Esophagus squamous epithelium (tissue), 4 donors: ENCODE data around the gene RNF10.

Experiments
- POLR2A ChIP-seq, 4 donors: fragments of 450-650 bp; IDR thresholded peaks; one replicate each; pipeline ENCODE4 v1.6.1; 2017; ENCODE audit warnings: antibody characterized with exemption in 4 of 4, mild to moderate bottlenecking in 4 of 4, moderate library complexity in 3 of 4
- TF ChIP-seq, protein P1 (sequence below), 6 experiments: fragments of 450-650 bp in 4 of 6; fragments of 200-600 bp in 2 of 6; sonication (generic) in 2 of 6; IDR thresholded peaks; one replicate each; pipeline ENCODE4 v1.5.1; 2016 to 2019; ENCODE audit warnings: antibody characterized with exemption in 6 of 6, mild to moderate bottlenecking in 4 of 6, moderate library complexity in 4 of 6

DNA sequence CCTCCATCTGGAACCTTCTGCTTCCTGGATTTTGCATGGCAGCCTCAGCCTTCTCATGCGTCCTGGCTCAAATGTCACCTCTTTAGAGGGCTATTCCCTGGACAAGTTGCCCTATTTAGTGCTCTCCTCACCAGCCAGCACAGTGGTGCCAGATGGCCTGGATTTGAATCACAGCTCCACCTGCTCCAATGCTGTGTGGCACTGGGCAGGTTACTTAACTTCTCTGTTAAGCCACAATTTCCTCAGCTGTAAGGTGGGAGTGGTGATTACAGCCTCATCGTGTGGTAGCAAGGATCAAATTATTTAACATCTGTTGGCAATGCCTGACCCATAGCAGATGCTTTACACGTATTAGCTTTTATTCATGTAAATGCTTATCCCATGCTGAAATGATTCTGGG, 63.7 kb downstream of the RNF10 start:
- TF ChIP-seq, protein P1, sequence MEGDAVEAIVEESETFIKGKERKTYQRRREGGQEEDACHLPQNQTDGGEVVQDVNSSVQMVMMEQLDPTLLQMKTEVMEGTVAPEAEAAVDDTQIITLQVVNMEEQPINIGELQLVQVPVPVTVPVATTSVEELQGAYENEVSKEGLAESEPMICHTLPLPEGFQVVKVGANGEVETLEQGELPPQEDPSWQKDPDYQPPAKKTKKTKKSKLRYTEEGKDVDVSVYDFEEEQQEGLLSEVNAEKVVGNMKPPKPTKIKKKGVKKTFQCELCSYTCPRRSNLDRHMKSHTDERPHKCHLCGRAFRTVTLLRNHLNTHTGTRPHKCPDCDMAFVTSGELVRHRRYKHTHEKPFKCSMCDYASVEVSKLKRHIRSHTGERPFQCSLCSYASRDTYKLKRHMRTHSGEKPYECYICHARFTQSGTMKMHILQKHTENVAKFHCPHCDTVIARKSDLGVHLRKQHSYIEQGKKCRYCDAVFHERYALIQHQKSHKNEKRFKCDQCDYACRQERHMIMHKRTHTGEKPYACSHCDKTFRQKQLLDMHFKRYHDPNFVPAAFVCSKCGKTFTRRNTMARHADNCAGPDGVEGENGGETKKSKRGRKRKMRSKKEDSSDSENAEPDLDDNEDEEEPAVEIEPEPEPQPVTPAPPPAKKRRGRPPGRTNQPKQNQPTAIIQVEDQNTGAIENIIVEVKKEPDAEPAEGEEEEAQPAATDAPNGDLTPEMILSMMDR (IDR thresholded peaks at IDR 0.05): no peak
- TF ChIP-seq POLR2A (IDR thresholded peaks at IDR 0.05): no peak
